Measurements from ENCODE around the gene HECTD4. TPM values are rescaled to one million over a fixed set of nuclear protein-coding genes. Genes with fewer than 3 reads are reported as not detected.

Gene HECTD4
- total RNA-seq, 1 experiment from 2014 or later: 51.3 TPM

DNA sequence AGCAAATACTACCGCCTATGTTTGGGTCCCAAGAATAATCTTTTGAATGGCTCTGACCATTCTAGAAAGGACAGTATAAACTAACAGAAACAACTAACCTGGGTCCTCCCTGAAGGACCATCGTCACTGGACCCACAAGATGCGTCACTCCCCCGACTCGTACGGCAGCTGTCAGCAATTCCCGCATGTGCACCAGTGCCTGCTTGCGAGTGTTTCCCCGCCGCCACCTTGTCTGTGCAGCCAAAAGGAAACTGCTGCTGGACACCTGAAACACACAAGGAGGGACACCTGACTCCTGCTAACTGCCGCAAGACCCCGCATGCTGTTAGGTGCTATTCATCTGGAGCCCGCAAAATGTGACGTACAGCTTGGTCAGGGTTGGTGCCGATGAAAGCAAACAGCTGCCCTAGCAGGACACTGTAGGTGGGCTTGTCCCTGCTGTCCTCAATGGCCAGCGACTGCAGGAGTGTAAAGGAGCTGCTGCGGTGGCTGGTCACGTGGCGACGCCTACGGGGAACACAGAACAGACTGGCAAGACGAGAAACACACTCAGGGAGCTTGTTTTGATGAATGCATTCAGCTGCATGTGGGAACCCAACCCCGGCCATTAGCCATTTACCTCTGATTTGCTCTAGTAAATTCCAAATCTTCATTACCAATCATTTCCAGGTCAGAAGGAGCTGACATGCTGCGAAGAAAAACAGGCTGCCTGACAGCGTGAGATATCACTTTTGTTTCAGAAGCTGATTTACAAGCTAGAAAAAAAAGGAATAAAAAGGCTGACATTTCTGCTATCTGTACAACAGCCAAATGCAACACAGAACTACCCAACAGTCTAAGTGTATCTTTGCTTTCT is 138.7 kb downstream of the HECTD4 start:
- ChIA-PET POLR2A (interaction anchor here (0.6 kb wide), 1 partner anchor 24 kb away, joined by 3 read pairs; no protein-coding TSS in a partner anchor), CTCF (interaction anchor here (0.9 kb wide), 1 partner anchor 144 kb away, joined by 3 read pairs; no protein-coding TSS in a partner anchor)
- ATAC-seq: no peak

DNA sequence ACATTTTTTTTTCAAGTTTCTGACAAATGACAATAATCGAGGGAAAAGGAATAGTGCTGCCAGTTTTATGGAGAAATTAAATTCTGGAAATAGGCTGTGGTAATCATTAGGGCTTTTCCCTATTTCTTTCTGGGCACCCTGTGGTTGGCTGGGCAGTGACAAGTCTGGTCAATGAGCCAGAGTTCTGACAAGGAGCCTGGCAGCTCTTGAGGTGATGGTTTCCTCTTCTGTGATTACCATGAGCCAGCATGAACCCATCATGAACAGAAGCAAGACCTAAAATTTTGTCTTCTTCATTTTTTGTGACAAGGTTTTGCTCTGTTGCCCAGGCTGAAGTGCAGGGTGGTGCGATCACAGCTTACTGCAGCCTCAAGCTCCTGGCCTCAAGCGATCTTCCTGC is 141.1 kb downstream of the HECTD4 start:
- no TSS peak for BruUV-seq (replicated peaks)
- in situ Hi-C loops (cut with HindIII; ENCODE audit: low pct_unique_long_range_greater_than_20kb, low sequenced_read_pairs): no loop called here
- no peaks in the 10 kb centered on the region for H3K27me3 ChIP-seq (ENCODE audit: control insufficient read depth, insufficient read depth, low read length)
- TF ChIP-seq CTCF (IDR thresholded peaks at IDR 0.05) (no peak), SIN3A (IDR thresholded peaks at IDR 0.05; ENCODE audit: borderline replicate concordance, insufficient read depth, low read depth, low read length) (no peak), TCF7L2 (IDR thresholded peaks at IDR 0.05; ENCODE audit: low read depth, low read length) (no peak), POLR2AphosphoS5 (IDR thresholded peaks at IDR 0.05; ENCODE audit: low read depth, low read length) (no peak), REST (IDR thresholded peaks at IDR 0.05; ENCODE audit: insufficient read depth in 1 of 2, low read depth in 2 of 2, low read length in 1 of 2) (no peak)
- no peak overlapping the region for H3K27ac ChIP-seq (ENCODE audit: low read length)
- ChIA-PET POLR2A (no interaction called here), CTCF (no interaction called here)
- H3K4me3 ChIP-seq (ENCODE audit: low read depth in 2 of 2, low read length in 2 of 2): no peak overlapping the region
- intact Hi-C loops (cut with micrococcal nuclease; ENCODE audit: unreplicated experiment): no loop called here
- peaks cover 12% of the 10 kb centered on the region for H3K36me3 ChIP-seq (ENCODE audit: control insufficient read depth, insufficient read depth, low read length)
- no peak for DNase-seq (ENCODE audit: low read depth, low spot score)
- no peaks in the 10 kb centered on the region for H3K4me1 ChIP-seq (ENCODE audit: control insufficient read depth, insufficient read depth, low read length)
- ATAC-seq: no peak
- H3K9me3 ChIP-seq (ENCODE audit: control insufficient read depth, insufficient read depth, low read depth, low read length): no peaks in the 10 kb centered on the region

More for the DNA sequence above, 138.7 kb downstream of the HECTD4 start:
- DNase-seq (ENCODE audit: low read depth, low spot score): no peak
- H3K9me3 ChIP-seq (ENCODE audit: control insufficient read depth, insufficient read depth, low read depth, low read length): no peaks in the 10 kb centered on the region
- no peaks in the 10 kb centered on the region for H3K27me3 ChIP-seq (ENCODE audit: control insufficient read depth, insufficient read depth, low read length)
- BruUV-seq (replicated peaks): no TSS peak
- intact Hi-C loops (cut with micrococcal nuclease; ENCODE audit: unreplicated experiment) (no loop called here), in situ Hi-C loops (cut with HindIII; ENCODE audit: low pct_unique_long_range_greater_than_20kb, low sequenced_read_pairs) (no loop called here)
- H3K27ac ChIP-seq (ENCODE audit: low read length): no peak overlapping the region
- H3K36me3 ChIP-seq (ENCODE audit: control insufficient read depth, insufficient read depth, low read length): peaks cover 12% of the 10 kb centered on the region
- TF ChIP-seq POLR2AphosphoS5 (IDR thresholded peaks at IDR 0.05; ENCODE audit: low read depth, low read length) (no peak), CTCF (IDR thresholded peaks at IDR 0.05) (no peak), SIN3A (IDR thresholded peaks at IDR 0.05; ENCODE audit: borderline replicate concordance, insufficient read depth, low read depth, low read length) (no peak), REST (IDR thresholded peaks at IDR 0.05; ENCODE audit: insufficient read depth in 1 of 2, low read depth in 2 of 2, low read length in 1 of 2) (no peak), TCF7L2 (IDR thresholded peaks at IDR 0.05; ENCODE audit: low read depth, low read length) (no peak)
- H3K4me3 ChIP-seq (ENCODE audit: low read depth in 2 of 2, low read length in 2 of 2): no peak overlapping the region
- H3K4me1 ChIP-seq (ENCODE audit: control insufficient read depth, insufficient read depth, low read length): no peaks in the 10 kb centered on the region

All from Panc1 (cell line).